ENCODE results near the gene IGFBP1.
A peak's percentile ranks its signal among the peaks of the same experiment; 100 is the strongest.

Gene IGFBP1

DNA sequence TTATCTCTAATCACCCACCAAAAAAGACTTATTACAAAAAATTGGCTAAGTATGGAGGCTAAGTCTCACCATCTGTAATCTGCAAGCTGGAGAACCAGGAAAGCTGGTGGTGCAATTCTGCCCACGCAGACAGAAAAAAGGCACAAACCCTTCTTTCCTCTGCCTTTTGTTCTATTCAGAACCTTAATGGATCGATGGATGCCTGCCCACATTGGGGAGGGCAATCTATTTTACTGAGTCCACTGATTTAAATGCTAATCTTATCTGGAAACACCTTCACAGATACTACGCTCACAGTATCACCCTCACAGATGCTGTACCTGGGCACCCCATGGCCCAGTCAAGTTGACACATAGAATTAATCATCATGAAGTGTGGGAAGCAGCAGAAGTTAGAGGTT lies 22.6 kb downstream of the IGFBP1 start:
- no peak for DNase-seq

DNA sequence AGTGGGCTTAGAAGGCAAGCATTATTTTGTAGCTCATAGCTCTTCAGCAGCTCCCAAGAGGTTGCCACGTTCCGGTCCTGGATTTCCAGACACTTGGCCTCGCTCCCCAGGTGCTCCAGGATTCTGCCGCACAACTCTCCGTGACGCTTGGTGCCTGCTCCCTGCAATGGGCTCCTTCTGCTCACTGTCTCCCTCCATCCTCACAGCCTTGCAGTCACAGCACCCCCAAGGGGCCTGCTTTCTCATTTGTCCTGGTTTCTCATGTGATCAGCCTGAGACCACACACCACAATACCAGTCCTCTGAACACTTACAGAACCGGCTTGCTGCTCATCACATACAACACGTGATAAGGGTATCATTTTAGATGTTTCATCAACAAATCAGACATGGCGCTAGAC lies 23.0 kb downstream of the IGFBP1 start:
- no peak for DNase-seq

DNA sequence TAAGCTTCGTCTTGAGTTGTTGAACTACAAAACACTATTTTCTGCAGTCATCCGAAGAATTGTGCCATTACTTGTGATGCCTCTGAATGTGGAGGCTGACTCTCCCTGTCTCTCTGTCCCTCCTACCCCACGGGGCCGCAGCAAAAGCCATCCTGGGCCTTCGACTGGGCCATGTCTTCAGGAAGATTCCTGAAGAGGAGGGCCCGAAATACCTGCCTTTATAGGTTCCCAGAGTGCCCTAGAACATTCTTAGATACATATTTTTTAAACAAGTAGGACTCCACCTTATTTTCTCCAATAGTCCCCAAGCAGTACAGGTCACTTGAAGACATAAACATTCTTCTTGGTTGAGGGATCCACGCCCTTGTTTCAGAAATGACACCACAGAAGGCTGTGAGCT lies 24.7 kb downstream of the IGFBP1 start:
- no peak for DNase-seq

DNA sequence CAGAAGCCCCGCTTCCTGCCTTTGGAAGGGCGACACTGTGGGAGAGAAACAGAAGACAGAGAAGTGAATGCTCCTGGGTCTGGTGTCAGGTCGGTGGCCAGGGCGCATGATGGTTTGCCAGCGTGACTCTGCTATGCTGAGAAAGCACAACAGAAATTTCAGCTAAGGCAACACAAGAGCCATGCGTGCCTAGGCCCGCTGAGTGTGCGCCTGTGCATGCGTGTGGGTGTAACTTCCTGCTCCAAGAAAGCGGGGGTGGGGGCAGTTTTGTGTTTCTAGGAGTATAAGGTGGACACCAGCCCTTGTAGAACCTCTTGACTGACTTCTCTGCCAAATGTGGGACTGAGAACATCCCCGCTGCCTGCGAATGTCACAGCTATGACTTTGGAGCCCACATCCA lies 26.6 kb downstream of the IGFBP1 start:
- no peak for DNase-seq

DNA sequence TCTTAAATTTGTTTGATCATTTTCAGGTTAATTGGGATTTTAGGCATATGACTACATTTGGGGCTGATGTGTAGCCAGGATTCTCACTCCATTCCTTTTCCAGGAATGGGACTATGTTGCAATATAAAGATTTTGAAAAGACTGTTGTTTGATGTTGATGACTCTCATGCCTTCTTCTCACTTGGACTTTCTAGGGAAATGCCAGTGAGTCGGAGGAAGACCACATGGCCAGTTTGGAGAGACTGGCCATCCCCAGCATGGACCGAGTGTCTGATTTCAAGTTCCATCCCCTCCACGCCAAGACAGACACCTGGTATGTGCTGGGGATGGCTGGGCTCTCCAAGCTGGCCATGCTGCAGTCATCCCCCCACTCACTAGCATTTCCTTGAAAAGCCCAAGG lies 27.3 kb downstream of the IGFBP1 start:
- no peak for DNase-seq

DNA sequence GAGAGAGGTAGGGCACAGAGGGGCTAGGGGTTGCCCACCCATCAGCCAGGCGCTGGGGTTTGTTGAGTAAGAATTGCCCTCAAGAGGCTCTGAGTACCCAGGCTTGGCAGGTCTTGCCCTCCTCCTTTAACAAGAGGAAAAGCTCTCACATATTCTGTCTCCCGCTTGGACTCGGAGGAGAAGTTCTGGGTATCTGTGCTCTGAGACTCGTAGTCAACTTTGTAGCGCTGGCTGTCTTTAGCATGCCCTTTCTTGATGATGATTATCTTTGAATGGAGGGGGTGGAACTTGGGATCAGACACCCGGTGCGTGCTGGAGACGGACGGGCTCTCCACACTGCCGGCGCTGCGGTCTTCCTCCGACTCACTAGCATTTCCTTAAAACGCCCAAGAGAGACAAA lies 28.8 kb downstream of the IGFBP1 start:
- DNase-seq: no peak

DNA sequence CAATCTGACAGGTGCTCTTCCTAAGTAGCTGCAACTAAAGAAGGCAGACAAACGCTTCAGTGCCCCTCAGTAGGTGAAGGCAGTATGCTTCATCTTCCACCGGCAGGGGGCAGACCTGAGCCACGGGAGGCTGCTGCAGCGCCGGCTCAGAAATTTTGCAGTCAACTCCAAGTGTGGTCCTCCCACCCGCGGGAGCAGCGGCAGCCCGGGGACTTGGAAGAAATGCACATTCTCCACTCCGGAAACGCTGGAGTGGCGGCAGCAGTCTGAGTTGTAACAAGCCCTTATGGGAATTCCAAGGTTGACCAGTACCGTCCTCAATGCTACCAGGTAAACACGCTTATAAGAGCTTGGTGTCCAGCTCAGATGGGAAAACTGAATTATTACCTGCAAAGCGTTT lies 29.4 kb downstream of the IGFBP1 start:
- peak; percentile 45 for DNase-seq

DNA sequence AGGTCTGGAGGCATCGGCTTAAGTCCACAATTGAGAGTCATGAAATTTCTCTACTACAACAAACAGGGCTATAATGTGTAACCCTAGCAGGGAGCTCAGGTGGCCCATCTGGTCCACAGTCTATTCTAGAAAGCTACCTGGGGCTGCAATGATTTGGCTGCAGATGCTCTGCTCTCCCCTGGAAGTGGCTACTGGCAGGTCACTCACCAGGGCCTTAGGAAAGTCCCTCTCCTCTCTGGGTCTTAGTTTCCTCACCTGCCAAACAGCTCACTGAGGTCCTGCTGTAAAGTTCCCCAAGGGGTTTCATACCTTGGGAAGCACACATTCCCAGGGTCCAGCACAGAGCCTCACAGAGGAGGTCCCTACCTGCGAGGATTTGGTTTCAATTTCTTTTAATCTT lies 30.3 kb downstream of the IGFBP1 start:
- no peak for DNase-seq

DNA sequence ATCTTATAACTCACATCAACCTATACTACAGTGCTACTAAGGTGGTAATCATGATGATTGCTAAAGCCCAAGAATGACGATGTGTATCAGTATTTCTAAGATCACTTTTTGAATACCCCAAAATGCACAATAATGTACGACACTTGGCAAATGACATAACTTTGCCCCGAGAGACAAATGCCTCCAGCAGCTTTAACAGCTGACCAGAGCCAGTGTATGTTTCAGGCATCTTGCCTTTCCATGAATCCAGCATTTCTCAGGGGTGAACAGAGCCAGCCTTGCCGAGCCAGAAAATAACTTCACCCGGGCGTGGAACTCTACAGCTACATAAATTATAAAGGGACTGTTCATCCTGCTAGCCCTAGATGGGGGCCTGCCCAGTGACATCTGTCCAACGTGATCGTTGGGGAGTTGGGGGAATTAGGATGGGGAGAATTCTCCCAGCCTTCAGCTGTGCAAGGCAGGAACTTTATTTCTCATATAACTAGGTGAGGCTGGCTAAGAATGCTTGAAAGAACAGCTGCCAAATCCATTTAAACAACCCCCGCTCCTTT lies 31.0 kb downstream of the IGFBP1 start:
- DNase-seq: no peak

DNA sequence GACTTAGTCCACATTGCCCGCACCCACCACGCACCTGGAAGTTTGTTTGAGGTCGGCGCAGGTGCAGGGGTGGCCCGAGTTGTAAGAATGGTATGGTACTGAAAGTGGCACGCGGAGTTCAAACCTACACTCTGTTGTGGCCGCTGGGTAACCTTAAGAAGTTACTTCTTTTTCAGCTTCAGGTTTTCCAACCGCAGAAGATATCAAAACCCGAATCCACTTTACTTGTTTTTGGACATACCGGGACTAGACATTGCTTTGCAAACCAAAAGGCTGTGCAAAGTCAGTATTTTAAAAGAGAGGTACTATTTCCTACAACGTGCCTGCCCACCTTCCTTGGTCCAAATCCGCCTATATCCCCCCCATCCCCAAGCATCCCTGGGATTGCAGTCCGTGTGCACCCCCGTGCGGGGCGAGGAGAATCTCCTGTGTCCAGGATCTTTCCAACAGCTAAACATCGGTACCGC lies 31.7 kb downstream of the IGFBP1 start:
- no peak for DNase-seq

DNA sequence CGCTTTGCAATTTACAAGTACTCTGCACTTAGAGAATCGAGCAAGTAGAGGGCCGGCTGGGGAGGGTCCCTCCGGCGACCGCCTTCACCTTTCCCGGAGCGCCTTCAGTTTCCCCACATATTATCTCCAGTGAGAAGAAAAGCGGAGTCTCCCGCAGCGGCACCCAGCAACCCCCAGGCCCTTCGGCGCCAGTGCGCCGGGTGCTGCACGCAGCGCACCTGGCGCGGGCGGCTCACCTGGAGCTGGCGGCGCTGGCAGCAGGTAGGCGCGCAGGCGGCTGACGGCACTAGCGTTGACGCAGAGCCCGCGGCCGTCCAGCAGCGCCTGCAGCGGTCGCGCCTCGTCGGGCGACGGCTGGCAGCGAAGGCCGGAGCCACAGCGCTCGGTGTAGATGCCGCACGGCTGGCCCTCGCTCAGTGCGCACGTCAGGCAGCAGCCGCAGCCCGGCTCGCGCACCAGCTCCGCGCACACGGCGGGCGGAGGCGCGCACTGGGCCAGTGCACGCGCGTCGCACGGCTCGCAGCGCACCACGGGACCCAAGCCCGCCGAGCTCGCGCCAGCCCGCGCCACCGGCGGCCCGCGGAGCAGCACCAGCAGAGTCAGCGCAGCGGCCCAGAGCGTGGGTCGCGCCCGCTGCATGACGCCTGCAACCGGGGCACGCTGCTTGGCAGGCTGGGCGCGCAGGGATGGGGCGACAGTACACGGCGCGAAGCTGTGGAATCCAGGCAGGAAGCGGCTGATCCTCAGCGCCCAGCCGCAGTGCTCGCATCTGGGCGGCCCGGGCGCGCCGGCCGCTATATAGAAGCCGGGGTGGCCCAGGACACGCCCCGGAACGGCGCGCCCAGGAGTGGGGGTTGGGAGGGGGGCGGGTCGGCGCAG lies 32.5 kb downstream of the IGFBP1 start, which contains the start of gene IGFBP3:
Gene IGFBP3 (minus strand): TSS at position 771 of the 879 bp plus-strand sequence. CDS start 132 bp downstream, at position 639.
- DNase-seq: peak; percentile 50

DNA sequence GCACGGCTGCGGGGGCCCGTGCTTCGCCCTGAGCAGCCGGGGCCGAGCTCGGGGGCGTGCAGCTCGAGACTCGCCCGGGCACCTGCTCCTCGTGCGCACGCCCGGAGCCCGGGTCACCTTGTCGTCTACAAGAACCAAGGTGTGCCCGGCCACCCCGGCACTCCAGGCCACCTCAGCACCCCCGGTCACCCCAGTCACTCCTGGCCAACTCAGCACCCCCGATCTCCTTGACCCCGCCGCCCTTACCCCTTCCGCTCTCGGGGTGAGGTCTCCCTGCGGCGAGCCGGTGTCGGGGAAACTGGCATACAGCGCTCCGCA lies 33.1 kb downstream of the IGFBP1 start:
- DNase-seq: no peak

DNA sequence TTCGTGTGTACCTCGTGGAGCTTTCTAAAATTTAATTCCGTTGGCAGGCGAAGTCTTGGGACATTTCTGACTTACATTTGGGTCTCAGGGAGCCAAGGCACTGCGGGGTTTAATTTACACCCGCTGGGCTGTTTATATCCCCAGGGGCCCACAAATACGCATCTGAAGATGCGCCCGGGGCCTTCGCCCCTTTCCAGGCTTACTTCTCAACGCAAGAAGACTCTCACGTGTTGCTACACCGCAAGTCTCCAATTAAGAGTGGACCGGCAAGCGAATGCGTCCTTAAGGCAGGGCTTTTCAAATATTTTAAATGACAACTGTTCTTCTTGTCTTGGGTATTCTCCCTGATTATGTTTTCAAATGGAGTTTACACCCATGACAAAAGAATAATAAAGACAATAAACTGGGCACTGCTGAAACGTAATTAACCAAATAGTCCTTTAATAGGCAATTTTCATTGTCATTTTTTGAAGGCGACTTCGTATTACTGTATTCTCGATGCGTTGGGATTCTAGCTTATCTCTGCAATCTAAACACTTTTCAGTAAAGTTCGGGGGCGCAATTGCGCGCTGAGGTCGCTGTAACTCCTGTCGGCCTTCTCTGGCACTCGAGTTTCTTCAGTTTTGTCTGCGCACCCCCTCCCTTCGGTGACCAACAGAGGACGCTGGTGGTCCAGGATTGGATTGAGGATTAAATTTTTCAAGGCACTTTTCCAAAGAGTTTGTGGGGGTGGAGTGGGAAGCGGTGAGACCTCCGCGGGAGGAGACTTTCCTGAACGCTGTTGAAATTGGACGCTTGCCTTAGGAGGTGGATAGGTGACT lies 33.6 kb downstream of the IGFBP1 start:
- DNase-seq: peak; percentile 52

DNA sequence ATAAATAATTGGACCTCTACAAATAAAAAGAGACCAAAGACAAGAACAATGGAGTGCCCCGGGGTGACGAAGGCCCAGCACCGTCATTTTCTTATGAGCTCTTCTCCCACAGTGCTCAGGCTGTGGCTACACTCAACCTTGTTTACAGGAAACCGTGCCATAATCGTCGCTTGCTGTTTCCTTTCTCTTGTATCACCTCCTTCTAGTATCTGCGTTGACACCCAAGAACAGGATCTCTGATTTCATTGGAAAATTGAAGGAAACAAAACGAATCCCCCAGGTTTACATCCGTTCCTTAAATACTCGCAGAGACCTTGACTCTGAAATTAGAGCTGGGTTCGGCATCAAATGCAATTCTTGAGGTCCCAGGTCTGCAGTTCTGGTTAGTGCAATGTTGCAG lies 34.5 kb downstream of the IGFBP1 start:
- no peak for DNase-seq

DNA sequence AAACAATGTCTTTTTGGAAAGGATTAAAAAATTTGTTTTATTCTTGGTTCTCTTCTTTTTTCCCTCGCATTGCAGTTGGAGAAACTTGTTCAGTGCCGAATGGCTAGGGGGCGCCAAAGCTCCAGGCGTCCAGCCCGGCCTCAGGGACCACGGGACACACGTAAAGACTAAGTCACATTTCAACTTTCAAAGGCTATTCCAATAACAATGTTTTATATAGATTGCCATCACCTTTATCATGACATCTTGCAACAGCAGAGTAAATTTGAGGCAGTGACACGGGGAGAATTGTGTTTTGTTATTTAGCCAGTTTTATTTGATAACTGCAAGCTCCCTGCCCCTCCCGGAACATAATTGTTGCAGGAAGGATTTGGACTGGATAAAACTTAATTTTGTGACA lies 35.0 kb downstream of the IGFBP1 start:
- DNase-seq: peak; percentile 42

DNA sequence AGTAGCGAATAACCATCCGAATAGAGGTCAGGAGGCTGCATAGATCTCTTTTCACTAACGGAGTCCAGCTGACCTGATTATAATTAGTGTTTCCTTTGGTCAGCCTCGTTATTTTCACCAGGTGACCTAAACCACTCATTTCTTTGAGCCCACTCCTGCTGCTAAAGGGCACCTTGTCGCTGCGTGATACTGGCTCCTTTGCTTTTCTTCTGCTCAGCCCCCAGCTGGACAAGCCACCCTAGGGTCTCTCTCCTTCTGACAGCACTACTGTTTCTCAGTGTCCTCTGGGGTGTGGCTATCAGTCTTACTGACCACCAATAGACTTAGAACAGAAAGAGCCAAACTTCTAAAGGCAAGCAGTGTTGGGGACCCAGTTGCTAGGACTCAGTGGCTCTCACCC lies 35.5 kb downstream of the IGFBP1 start:
- no peak for DNase-seq

DNA sequence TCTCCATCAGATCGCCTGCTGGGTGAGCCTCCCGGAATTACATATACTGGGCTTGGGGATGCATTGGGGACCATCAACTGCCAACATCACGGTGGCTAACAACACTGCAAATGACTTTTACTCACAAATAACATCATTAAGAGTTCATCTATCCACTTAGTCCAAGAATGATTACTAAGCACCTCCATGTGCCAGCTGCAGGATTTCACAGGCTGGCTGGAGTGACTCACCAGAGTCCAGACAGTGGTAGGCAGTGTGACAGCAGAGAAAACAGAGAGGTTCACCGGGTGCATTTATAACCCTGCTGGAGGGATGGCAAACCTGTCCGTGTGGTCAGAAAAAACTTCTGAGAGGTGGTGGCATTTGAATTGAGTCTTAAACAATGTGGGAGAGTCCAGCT lies 36.0 kb downstream of the IGFBP1 start:
- no peak for DNase-seq

DNA sequence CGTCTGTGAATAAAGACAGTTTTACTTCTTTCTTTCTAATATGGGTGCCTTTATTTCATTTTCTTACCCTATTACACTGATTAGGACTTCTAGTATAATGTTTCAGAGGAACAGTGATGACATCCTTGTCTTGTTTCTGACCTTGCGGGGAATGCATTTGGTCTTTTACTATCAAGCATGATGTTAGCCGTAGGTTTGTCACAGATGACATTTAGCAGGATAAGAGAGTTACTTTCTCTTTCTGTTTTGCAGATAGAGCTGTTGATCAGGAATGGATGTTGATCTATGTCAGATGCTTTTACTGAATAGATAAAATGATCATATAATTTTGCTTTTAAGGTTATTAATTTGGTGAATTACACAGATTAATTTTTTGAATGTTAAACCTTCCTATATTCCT lies 39.4 kb downstream of the IGFBP1 start:
- DNase-seq: no peak

DNA sequence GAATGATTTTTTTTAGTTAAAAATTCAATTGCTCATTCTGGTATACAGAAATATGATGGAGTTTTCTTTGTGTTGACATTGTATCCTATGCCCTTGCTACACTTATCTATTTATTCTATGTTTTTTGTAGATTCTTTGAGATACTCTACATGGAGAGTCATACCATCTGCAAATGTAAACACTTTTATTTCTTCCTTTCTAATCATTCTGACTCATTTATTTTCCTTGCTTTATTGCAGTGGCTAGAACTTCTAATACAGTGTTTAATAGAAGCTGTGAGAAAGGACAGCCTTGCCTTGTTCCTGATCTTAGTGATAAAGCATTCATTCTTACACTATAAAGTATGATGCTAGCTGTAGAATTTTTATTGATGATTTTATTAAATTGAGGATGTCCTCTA lies 42.7 kb downstream of the IGFBP1 start:
- DNase-seq: no peak

DNA sequence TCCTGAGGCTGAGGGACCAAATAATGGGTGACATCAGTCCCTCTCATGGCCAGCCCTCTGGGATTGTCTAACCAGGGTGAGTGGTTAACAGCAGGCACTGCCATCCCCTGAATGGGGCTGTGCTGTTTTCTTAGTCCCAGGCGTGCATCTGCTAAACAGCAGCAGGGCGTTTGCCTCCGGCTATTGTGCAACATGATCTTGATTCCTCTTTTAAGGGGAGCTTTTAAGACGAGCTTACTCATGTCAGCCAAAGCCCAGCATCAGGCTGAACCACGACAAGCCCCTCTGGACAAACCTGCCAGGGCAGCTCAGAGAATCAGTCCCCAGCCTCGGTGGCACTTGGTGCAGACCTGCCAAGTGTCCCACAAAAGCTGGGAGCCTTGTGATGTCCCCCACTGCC lies 49.0 kb downstream of the IGFBP1 start:
- DNase-seq: no peak

DNA sequence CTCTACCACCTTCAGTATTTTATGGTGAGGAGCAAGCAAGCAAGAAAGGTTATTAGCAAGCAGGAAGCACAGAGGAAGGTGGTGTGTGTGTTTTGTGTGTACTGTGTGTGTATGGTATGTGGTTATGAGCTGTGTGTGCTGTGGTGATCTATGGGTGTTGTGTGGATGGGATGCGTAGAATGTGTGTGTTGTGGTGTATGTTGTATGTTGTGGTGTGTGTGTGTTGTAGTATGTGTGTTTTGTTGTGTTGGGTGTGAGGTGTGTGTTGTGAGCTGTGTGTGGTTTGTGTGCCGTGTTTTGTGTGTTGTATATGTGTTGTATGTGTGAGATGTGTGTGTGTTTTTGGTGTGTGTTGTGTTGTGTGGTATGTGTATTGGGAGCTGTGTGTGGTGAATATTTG lies 49.6 kb downstream of the IGFBP1 start:
- DNase-seq: no peak

DNA sequence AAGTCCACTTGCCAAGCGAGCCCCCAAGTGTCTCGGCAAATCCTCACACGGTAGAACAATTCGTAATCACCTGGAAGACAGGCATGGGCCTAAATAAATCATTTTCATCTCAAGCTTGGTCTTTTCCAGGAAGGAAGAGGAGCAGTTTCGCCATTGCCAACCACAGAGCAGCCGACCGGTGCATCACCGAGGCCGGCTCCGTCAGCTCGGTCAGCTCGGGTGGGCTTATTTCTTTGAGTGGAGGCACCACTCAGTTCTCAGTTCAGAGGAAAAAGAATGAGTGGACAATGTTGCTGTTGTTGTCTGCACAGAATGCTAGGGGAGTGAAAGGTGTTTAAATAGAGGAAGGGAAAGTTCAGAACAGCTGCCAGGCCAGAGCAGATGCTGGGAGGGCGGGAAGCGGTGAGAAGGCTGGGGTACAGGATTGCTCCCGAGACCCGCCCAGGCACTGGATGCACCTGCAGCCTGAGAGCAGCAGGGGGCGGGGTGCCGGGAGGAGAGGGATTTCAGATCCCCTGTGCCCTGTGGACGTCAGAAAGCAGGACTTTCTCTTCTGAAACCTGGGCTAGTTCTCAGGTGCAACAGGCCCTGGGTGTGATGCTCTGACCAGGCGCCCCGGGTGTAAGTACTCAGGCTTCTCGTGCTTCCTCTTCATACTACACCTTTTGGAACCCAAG lies 50.5 kb downstream of the IGFBP1 start:
- DNase-seq: no peak

DNA sequence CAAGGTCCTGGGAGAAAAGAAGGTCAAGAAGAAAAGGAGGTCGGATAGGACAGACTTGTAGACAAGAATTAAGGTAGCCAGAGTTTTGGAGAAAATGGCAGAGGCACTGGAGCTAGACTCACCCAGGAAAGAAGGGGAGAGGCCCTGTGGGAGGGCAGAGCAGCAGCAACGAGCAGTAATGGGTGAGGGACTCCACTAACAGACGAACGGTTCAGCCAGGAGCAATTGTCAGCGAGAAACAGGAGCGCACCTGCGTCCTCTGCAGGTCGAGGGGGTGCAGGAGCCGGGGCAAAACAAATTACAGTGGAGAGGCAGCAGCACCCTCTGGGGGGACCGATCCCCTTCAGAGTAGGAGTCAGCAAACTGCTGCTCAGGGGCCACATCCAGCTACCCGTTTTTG lies 51.3 kb downstream of the IGFBP1 start:
- no peak for DNase-seq

Data from NCI-H748 treated with DMSO at 0.1 percent for 48 hours (cell line).